HG02943 (cell line): ENCODE results near the gene PCNX2.
A peak's percentile ranks its signal among the peaks of the same experiment; 100 is the strongest.

Source experiments
- ATAC-seq: cut with Tn5 transposase; IDR thresholded peaks from one replicate; pipeline ENCODE4 v1.9.1; 2021; ENCODE audit warnings: mild to moderate bottlenecking, low read depth, moderate library complexity; ENCODE audit not compliant: unreplicated experiment

Gene PCNX2

DNA sequence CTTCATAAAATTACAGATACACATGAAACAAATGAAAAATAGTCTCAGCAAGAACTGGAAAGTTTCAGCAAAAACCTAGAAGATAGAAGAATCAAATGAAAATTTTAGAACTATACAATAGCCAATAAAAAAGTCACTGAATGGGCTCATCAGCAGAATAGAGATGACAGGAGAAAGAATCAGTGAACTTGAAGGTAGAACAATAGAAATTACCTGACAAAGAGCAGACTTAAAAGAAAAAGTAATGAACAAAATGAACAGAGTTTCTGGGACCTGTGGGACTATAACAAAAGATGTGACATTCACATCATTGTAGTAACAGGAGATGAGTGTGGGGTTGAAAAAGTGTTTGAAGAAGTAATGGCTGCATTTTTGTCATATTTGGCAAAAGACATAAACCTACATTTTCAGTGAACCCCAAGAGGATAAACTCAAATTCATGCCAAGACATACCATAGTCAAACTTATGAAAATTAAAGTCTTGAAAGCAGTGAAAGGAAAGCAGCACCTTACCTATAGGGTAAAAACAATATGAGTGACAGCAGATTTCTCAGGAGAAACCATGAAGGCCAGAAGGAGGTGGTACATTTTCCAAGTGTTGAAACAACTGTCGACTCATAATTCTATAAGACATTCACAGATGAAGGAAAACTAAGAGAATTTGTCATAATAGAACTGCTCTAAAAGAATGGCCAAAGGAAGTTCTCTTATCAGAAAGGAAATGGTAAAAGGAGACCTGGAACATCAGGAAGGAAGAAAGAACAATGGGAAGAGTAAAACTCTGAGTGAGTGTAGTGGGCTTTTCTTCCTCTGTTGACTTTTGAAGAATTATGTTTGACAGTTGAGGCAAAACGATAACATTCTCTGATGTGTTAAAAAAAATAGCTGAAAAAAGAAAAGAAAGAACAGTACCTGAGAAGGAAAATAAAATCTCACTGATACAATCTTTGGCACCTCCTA is 321.6 kb downstream of the PCNX2 start:
- ATAC-seq = no peak

DNA sequence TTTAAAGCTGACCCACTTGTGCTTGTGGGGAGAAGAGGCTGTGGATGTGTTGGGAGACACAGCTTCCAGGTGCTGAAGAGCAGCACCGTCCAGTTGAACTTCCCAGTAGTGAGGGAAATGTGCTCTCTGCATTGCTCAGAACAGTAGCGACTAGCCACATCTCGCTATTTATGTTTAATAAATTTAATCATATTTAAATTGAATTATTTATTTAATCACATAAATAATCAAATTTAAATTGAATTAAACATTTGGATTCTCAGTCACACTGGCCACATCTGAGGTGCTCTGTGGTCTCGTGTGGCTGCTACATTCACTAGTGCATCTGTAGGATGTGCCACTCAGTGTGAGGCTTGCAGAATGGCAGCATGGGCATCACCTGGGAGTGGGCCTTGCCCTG is 325.0 kb downstream of the PCNX2 start:
- ATAC-seq = no peak

DNA sequence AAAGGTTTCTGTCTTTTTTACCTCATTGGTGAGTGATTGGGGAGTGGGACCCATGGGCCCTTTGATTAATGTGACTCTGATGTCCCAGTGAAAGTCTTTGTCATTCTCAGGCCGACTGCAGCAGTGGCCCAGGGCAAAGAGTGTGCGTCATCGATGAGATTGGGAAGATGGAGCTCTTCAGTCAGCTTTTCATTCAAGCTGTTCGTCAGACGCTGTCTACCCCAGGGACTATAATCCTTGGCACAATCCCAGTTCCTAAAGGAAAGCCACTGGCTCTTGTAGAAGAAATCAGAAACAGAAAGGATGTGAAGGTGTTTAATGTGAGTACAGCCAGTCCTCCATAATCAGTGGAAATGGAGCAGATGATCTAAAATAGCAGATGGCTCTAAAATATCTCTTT is 325.7 kb downstream of the PCNX2 start:
- no peak for ATAC-seq

DNA sequence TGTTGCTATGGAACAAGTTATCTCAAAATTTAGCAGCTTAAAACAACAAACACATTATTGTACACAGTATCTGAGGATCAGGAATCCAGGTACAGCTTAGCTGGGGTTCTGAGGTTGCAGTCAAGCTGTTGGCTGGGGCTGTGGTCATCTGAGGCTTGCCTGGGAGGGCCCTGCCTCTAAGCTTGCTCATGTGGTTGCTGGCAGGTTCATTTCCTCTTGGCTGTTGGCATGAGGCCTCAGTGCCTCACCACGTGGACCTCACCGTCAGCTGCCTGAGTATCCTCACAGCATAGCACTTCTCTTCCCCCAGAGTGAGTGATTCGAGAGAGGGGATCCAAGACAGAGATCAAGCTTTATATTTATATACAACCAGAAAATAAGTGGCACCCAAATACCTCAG is 326.6 kb downstream of the PCNX2 start:
- ATAC-seq = no peak

DNA sequence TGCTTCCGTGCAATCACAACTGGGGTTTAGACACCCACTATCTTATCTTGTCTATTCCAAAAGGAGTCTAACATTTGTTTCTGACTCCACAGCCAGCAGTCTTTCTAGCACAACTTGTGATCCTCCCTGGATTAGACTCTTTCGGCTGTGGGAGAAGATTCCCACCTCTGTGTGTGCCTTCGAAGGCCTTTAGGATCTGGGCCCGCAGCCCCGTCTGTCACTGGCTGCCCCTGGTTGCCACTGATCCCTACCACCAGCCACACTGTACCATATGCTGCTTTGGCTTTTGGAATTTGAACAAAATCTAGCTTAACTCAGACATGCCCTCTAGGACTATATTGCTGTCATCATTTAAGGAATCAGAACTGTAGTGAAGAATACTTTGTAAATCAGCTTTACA is 327.1 kb downstream of the PCNX2 start:
- no peak for ATAC-seq

DNA sequence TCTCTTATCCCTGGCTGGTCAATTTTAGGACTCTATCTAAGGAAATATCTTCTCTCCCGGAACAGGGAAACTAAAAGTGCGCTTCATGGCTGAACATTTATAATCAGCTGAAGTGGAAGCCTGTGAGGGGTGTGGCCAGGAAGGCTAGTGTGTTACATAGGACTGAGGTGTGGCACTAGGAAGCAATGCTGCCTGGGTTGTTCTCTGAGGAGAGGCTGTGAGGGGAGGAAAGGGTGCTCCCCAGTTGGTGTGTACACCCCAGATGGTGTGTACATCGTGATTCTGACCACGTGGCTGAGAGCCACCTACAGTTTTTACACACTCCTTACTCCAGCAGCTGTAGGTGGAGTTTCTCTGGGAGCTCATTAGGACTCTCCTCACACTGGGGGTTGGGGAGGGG is 328.9 kb downstream of the PCNX2 start:
- ATAC-seq = no peak

DNA sequence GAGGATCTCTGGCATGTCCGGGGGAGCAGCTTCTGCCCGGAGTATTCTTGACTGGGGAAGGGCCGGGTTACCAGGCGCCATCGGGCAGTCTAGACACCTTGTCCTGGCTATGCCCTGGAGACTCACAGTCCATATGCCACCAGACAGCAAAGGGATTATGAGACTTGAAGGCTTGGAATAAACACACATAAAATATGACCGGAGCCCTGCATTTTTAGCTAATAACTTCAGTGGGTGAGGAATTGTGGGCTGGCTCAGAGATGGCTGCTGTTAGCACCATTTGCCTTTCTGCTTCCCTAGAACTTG is 329.7 kb downstream of the PCNX2 start:
- no peak for ATAC-seq

DNA sequence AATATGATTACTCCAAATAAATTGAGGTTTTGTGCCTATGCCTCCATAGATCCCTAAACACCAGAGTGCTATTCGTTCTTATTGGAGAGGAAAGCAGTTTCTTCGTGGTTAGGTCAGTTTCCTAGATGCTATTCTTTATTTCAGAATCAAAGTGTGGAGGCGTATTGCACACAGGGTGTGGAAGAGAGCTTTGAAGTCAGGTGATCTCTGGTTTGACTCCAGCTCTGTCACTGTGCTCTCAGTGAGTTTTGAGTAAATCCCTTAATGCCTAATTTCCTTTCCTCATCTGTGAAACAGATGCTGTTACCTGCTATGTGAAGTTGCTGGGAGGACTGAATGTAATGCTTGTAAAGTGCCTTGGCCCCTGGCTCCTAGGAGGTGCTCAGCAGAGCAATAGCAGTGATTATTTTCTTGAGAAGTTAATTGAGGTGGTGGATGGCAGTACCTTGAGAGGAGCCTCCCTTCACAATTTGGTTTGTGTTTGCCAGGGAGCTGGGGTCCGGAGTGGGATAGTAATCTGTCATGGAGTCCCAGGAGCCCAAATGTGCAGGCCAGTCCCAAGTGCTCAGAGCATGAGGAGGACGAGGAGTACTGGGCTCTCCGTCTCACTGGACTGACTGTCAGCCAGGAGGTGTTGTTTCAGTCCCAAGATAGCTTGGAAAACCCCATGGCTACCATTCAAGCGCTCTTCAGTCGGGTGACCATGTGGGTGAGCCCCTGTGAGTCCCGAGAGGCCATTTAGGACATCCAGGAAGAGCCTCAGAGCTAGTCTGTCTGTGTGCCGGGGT is 330.2 kb downstream of the PCNX2 start:
- no peak for ATAC-seq

DNA sequence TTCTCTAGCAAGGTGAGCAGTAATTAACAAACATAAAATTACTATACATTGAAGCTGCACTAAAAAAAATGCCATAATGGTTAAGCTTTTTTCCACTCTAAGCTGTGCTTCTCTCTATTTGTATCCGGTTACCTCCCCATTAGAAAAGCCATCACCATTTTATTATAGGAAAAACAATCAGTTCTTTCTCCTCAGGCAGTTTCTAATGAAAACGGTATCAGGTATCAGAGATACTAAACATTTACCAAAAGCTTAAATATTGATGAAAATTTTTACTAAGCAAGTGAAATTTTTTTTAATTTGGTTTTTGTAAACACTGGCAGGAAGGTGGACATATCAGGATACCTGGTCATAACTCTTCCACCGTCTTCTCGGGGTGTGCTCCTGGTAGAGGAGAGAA is 330.9 kb downstream of the PCNX2 start:
- no peak for ATAC-seq

DNA sequence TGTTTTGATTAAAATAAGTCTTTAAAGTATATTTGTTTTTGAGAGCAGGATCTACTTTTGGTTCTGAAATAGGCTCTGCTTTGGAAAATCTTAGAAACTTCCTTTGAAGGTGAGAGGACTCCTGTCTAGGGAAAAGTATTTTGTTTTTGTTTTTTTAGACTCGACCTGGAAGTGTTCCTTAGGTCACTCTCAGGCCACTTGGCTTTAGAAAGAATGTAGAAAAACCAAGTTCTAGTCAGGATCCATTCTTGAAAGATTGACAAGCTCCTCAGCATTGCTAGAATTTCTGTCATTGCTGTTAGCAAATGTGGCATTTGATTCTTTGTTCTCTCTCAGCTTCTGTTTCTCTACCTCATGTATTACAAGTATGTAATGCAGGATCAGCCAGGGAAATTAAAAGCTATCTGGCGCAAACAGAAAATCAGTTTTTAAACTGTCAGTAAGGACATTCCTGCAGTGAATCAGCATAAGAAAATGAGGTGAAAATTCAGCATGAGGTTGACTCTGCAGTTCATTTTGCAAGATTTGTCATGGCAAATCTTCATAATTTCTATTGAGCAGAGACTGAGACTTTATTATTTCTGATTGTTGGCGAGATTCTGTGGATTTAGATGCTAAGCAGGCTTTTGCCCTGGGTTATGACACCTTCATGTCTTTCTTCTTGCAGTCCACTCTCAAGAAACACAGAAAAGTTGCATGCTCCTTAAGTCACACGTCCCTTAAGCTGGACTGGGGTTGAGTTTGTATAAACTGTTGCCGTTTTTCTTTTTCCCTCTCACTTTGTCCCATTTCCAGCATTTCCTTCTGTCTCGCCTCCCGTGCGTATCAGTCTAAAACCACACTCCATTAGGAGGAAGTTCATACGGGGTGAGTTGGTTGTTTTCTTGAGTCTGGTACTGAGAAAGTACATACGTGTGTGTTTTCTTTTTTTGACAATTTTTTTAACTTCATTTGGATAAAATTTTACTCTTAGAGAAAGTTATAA is 332.5 kb downstream of the PCNX2 start:
- no peak for ATAC-seq

DNA sequence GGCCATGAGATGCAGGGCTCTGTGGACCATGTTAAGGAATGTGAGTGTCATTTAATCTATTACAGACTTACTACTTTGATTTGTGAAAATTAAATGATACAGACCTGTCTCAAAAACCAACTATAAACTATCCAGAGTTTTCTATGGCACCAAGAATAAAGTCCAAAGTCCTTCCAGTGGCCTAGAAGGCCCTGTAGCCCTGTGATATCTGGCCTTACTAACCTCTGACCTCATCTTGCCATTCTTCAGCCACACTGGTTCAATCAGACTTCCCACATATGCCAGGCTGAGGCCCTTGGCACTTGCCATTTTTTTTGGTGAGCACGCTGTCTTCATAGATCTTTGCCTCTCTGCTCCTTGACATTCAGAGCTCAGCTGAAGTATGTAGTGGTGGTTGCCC is 337.5 kb downstream of the PCNX2 start:
- no peak for ATAC-seq

DNA sequence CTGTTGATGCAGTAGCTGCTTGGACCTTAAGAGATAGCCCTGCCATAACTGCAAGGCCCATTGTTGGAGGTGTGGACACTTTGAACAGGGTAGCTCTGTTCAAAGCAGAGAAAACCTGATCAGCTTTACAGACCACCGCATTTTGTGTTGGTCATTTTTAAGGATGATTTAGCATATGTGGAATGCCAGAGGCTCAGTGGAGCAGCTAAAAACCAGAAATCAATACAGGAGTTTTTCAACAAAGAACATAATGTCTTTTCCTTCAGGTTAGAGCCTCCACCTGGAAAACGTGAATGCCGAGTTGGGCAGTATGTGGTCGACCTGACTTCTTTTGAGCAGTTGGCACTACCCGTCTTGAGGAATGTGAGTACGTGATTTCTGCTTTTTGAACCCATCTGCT is 339.4 kb downstream of the PCNX2 start:
- no peak for ATAC-seq

DNA sequence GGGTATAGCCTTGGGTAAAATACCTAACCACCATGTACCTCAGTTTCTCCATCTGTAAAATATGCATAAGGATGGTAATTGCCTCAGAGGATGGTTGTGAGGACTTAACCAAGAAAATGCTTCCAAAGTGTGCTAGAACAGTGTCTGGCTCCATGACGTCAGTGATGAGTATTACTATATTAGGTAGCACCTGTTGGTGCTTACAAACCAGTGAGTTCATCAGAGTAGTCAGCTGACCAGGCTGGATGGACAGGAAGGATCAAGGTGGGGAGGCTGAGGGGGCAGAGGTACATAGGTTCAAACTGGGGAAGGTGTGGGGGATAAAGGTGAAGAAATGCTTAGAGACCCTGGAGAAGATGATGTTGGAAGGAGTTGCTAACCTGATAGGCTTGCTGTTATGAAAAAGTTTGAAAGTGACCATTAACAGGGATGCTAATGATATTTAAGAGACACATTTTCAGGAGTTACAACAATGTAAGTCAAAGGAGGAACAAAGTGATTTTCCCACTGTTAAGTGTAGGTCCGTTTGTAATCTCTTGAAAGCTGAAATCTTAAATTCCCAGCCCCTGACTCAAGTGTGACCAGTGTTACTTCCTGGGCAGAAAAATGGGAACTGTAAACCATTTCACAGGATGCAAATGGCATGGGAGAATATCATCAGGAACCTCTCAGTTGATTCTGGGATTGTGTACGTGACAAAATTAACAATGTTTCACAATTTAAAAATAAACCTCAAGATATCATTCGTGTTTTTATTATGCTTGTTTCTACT is 340.7 kb downstream of the PCNX2 start:
- ATAC-seq = no peak

DNA sequence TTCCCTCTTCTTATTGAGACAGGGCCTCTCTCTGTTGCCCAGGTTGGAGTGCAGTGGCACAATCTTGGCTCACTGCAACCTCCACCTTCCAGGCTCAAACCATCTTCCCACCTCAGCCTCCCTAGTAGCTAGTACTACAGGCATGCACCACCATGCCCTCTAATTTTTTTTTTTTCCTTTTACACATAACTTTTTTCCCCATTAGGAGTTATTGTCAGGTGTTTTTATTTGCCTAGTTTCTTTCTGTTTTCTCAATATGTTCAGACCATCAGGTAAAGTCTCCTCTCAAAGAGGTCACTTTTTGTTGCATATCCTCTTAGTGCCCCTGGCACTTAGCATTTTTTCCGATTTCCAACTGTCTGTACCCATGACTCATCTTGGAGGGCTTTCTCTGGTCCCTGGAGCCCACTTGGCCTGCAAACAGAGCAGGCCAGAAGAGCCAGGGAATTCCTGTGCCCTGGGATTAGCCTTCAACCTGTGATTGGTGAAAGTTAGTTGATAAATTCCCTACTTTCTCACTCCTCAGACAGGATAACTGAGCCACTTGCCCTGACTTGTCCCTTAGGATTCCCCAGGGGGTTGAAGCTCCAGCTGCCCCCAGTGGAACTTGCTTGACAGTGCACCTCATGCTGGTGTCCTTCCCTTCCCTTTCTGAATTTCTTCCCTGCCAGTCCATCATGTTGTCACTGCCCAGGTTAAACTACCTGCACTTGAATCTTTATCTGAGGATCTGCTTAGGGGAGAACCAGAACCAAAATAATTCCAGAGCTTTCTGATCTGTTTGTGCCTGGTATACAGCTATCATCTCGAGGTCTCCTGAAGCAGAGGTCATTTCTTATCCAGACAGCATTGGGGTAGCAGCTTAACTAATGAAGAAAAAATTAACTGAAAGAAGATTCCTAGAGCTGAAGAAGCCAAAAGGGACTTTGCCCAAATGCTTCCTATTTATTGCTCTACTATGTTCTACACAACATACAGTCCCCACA is 342.7 kb downstream of the PCNX2 start:
- ATAC-seq = no peak

DNA sequence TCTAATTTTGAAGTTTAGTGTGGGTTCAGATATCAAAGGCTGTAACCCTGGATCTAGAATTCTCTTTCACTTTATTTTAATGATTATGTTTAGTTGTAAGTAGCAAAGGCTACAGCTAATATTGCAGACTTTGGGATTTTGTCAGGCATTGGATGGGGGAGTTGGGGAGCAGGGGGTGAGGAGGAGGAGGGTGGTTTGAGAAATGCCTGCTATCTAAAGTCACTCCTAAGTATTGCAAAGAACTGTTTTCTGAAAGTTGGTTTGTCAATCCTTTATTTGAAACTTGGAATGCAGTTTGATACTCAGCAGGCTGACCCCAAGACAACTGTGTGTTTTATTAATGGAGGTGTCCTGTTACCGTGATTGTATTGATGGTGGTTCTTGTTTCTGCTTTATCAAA is 343.9 kb downstream of the PCNX2 start:
- ATAC-seq = no peak

DNA sequence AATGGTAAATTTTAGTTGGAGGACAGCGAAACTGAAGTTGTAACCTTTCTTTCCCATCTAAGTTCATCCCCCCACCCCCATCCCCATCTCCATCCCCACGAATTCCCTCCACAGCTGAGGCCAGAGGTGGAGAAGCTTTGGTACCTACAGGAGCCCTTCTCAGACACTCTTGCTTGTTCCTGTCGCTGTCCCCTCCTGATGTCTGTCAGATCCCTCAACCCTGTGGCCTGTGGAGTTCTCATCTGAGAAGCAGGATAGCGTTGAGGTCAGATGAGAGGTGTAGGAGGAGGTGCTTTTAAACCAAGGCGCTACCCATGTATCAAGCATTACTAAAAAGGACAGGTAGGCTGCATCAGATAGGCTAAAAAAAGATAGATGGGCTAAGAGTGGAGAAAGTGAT is 344.3 kb downstream of the PCNX2 start:
- peak; percentile 10 for ATAC-seq

DNA sequence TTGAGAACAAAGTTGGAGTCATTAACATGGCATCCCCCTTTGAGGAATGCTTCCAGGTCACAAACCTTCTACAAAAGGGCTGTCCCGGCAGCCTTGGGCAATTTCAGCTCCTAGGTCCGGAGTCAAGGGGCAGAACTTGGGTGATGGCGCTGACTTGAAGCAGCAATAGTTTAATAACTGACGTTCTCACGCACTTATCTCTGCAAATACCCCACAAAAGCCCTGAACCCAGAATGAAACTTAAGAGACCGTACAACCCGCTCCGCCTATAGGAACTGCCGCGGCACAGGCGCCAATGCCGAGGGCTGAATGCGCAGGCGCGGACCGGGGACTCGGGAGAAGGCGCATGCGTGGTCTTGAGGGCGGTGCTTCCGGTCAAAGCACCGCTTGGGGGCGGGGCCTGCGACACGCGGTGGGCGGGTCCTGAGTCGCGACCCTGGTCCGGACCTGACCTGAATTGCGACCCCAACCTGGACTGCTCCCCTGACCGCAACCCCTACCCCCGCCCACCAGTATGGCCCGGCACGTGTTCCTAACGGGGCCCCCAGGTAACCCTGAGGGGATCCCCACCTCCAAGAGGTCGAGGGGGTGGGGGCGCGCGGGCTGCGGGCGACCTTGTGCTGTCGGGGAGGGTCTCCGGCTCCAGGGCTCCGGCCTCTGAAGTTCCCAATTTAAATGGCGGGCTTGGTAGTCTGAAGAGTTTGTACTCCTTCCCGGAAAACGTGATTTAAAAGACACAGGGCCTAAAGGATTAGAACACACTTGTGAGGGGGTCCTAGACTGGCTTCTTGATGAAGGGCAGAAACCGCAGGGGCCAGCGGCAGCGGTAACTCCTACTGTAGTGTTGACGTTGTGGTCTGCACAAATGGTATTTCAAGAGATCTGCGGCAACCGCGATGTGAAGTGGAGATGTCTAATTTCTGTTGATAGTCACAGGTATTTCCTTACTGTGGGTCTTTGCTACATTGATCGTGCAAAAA is 345.0 kb downstream of the PCNX2 start, which contains the start of gene NTPCR:
Gene NTPCR (plus strand): TSS at position 415 of the 980 bp plus-strand sequence. CDS start 100 bp downstream, at position 515.
- ATAC-seq = peak; percentile 82
